Esophagus muscularis mucosa (tissue), 4 donors: ENCODE results near the gene DNAJA1. TPM values are rescaled to one million over a fixed set of nuclear protein-coding genes. Genes with fewer than 3 reads are reported as not detected.

ENCODE experiments used
- DNase-seq: peaks from one replicate; pipeline ENCODE4 v3.0.0-alpha.2; 2017; ENCODE audit errors: extremely low spot score
- H3K27ac ChIP-seq, 4 donors: fragments of 200-600 bp; sonication (generic); replicated peaks in 1 of 4; 1 replicate in 3 of 4; 2 replicates in 1 of 4; pipeline ENCODE4 v1.5.1; 2016 to 2019; ENCODE audit warnings: mild to moderate bottlenecking in 1 of 4
- H3K27me3 ChIP-seq, 4 donors: fragments of 200-600 bp; sonication (generic); one replicate each; pipeline versions ENCODE4 v1.5.1 to v1.6.0; 2016 to 2019
- H3K36me3 ChIP-seq, 4 donors: fragments of 200-600 bp; sonication (generic); one replicate each; pipeline ENCODE4 v1.5.1; 2016 to 2019
- H3K4me1 ChIP-seq, 4 donors: fragments of 200-600 bp; sonication (generic); one replicate each; pipeline ENCODE4 v1.5.1; 2016 to 2019
- H3K4me3 ChIP-seq, 4 donors: fragments of 200-600 bp; sonication (generic); 1 replicate in 2 of 4; 2 replicates in 2 of 4; pipeline ENCODE4 v1.5.1; 2016 to 2019; ENCODE audit warnings: mild to moderate bottlenecking in 4 of 4, moderate library complexity in 1 of 4
- H3K9me3 ChIP-seq, 4 donors: fragments of 200-600 bp; sonication (generic); 1 replicate in 3 of 4; 2 replicates in 1 of 4; pipeline ENCODE4 v1.5.1; 2016 to 2019
- EP300 ChIP-seq: sonication (generic); formaldehyde crosslinking; IDR thresholded peaks from one replicate; pipeline ENCODE4 v1.6.1; 2017; ENCODE audit warnings: antibody characterized with exemption
- POLR2A ChIP-seq: fragments of 450-650 bp; IDR thresholded peaks from one replicate; pipeline ENCODE4 v1.6.1; 2017; ENCODE audit warnings: antibody characterized with exemption, moderate library complexity, mild to moderate bottlenecking, low read depth
- POLR2AphosphoS5 ChIP-seq, 2 donors: sonication (generic); formaldehyde crosslinking; IDR thresholded peaks; one replicate each; pipeline ENCODE4 v1.6.1; 2017; ENCODE audit warnings: antibody characterized with exemption in 2 of 2
- WGBS: methylation state at CpG from one replicate; pipeline ENCODE4 v1.1.5; 2018; 5-methylcytosine and 5-hydroxymethylcytosine counted together
- intact Hi-C: fragments of 100-400 bp; cut with DNase I; formaldehyde crosslinking; loops from one replicate; pipeline ENCODE4 v1.15.1; 2023
- total RNA-seq, 4 donors: library from RNA; depleted of rRNA; stranded (reverse); fragments of >200 nt; gene quantifications; one replicate each; pipeline versions ENCODE4 v1.1.0 to v1.2.1, GENCODE V29; 2016
- TF ChIP-seq, protein P1 (sequence below), 3 experiments: fragments of 200-600 bp in 2 of 3; fragments of 450-650 bp in 1 of 3; sonication (generic) in 2 of 3; IDR thresholded peaks; one replicate each; pipeline ENCODE4 v1.5.1; 2017 to 2019; ENCODE audit warnings: antibody characterized with exemption in 3 of 3, mild to moderate bottlenecking in 2 of 3, moderate library complexity in 1 of 3

The DNAJA1 gene
- total RNA-seq, 4 donors from 2014 or later = 60.9 to 102 (median 71.1) TPM

DNA sequence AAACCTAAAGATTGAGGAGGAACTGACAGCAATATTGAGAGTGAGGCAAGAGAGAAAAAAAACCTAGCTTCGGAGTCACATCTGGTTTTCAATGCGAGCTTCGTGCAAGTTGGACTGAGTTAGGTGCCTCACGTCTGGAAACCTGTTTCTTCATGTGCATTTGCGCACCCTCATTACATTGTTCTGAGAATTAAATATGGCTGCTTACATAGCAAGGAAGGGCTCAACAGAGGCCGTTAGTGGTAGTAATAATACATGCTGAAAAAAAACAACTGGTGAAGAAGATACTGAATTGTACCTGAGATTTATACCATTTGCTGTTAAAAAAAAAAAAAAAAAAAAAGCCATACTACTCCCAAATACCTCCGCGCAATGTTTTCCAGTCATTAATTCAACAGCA, 18.6 kb downstream of the DNAJA1 start:
- Histone ChIP-seq H3K27me3 (no peaks in the 10 kb centered on the region), H3K36me3 (peaks cover 32 to 52% (median 46%) of the 10 kb centered on the region in 4 donors), H3K4me1 (peaks cover 6 to 19% (median 10%) of the 10 kb centered on the region in 4 donors), H3K9me3 (no peaks in the 10 kb centered on the region), H3K27ac (peak overlapping the region; percentile 91 to 98 (median 95)), H3K4me3 (peak overlapping the region; percentile 60 to 86 (median 68))
- 36% methylated on average over 8 of the region's 8 CpGs for WGBS
- TF ChIP-seq POLR2AphosphoS5 (IDR thresholded peaks at IDR 0.05) (no peak), POLR2A (no peak), EP300 (no peak)
- TF ChIP-seq, protein P1, sequence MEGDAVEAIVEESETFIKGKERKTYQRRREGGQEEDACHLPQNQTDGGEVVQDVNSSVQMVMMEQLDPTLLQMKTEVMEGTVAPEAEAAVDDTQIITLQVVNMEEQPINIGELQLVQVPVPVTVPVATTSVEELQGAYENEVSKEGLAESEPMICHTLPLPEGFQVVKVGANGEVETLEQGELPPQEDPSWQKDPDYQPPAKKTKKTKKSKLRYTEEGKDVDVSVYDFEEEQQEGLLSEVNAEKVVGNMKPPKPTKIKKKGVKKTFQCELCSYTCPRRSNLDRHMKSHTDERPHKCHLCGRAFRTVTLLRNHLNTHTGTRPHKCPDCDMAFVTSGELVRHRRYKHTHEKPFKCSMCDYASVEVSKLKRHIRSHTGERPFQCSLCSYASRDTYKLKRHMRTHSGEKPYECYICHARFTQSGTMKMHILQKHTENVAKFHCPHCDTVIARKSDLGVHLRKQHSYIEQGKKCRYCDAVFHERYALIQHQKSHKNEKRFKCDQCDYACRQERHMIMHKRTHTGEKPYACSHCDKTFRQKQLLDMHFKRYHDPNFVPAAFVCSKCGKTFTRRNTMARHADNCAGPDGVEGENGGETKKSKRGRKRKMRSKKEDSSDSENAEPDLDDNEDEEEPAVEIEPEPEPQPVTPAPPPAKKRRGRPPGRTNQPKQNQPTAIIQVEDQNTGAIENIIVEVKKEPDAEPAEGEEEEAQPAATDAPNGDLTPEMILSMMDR (IDR thresholded peaks at IDR 0.05) = no peak
- no peak for DNase-seq
- intact Hi-C loops = no loop called here

DNA sequence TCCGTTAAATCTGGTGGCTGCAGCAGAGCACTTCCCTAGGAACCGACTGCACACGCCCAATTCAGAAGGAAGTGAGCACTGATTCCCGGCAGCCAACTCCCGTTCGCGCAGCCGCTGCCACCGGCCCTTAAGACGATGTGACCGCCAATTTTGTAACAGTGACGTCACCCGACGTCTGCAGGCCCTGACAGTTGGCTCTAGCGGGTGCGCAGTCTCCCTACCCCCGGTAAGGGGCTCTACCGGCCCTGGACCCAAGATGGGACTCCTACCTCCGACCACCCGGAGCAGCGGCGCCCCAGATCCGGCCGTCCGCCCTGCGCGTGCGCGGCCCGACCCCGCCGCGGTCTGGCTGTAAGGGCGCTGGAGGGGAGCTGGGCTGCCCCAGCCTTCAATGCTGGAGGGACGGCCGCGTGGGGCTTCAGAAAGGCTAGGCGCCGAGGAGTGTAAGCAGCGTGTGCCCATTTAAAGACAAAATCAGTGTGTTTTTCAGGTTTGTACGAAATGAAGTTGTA, 19.1 kb downstream of the DNAJA1 start:
- H3K27me3 ChIP-seq = no peaks in the 10 kb centered on the region
- H3K27ac ChIP-seq = peak overlapping the region; percentile 91 to 98 (median 95)
- no peaks in the 10 kb centered on the region for H3K9me3 ChIP-seq
- DNase-seq = peak; percentile 97
- H3K4me3 ChIP-seq = peak overlapping the region; percentile 60 to 86 (median 68)
- peaks cover 29 to 52% (median 43%) of the 10 kb centered on the region in 4 donors for H3K36me3 ChIP-seq
- intact Hi-C loops = no loop called here
- peaks cover 6 to 19% (median 10%) of the 10 kb centered on the region in 4 donors for H3K4me1 ChIP-seq
- TF ChIP-seq EP300 (peak; percentile 10), POLR2AphosphoS5 (IDR thresholded peaks at IDR 0.05) (peak; percentile 81 to 86)
- TF ChIP-seq, protein P1 (IDR thresholded peaks at IDR 0.05) = no peak
- WGBS = under 1% methylated on average over 33 of the region's 41 CpGs

DNA sequence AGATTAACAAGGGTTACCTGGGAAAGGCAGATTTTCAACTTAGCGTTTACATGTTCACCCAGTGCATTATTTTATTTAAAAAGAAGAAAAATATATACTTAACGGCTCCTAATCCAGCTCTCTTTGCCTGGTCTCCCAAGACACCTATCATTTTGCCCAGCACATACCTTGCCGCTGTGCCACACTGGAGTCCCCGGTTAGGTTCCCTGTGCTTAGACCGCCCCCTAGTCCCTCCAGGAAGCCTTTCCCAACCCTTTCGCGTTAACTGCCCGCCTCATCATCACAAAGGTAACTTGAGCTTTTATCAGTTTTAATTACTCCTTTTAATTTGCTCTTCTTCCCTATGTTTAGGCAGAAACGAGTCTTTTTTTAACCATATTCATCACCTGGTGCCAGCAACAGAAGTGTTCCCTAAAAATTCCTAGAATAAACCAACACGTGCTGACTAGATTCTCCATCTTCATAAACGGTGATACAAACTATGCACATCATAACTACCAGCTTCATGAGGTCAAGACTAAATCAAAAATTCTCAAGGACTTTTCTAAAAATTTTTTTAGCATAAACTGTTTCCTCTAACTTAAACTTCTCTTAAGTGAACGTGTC, 19.7 kb downstream of the DNAJA1 start:
- Histone ChIP-seq H3K27ac (peak overlapping the region; percentile 91 to 98 (median 95)), H3K4me3 (peak overlapping the region; percentile 60 to 86 (median 68)), H3K36me3 (peaks cover 29 to 52% (median 43%) of the 10 kb centered on the region in 4 donors), H3K9me3 (no peaks in the 10 kb centered on the region), H3K27me3 (no peaks in the 10 kb centered on the region), H3K4me1 (peaks cover 6 to 19% (median 10%) of the 10 kb centered on the region in 4 donors)
- WGBS = 37% methylated on average over 12 of the region's 12 CpGs
- TF ChIP-seq, protein P1 (IDR thresholded peaks at IDR 0.05) = peak; percentile 12 to 20 (median 14)
- TF ChIP-seq EP300 (no peak), POLR2AphosphoS5 (IDR thresholded peaks at IDR 0.05) (no peak)
- intact Hi-C loops = no loop called here
- DNase-seq = no peak

DNA sequence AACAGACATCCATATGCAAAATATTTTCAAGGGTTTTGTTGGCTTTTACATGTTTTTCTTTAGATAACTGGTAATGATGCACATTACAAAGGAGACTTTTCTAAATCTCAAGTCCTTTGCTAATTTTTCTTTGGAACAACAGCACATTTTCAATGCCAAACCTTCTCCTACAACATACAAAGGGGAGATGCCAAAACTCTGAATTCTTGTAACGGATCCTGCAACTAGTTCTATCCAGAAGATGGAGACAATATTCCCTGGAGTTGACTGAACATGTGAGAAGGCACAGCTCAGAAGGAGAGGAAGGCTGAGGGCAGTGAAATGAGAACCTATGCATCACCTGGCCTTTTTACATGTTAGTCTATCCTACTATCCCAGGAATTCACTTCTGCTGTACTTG, 21.0 kb downstream of the DNAJA1 start:
- Histone ChIP-seq H3K27ac (no peak overlapping the region), H3K27me3 (no peaks in the 10 kb centered on the region), H3K4me1 (peaks cover 6 to 19% (median 10%) of the 10 kb centered on the region in 4 donors), H3K36me3 (peaks cover 29 to 56% (median 39%) of the 10 kb centered on the region in 4 donors), H3K9me3 (no peaks in the 10 kb centered on the region), H3K4me3 (no peak overlapping the region)
- 90% methylated on average over 1 of the region's 1 CpG for WGBS
- intact Hi-C loops = no loop called here
- TF ChIP-seq EP300 (no peak), POLR2AphosphoS5 (IDR thresholded peaks at IDR 0.05) (no peak), POLR2A (no peak)
- TF ChIP-seq, protein P1 (IDR thresholded peaks at IDR 0.05) = no peak
- DNase-seq = no peak
